Thyroid gland (tissue), 4 donors: Measurements from ENCODE around the gene HAVCR1.

Source experiments
- POLR2A ChIP-seq, 2 donors: fragments of 450-650 bp; IDR thresholded peaks; one replicate each; pipeline ENCODE4 v1.6.1; 2017; ENCODE audit warnings: antibody characterized with exemption in 2 of 2, mild to moderate bottlenecking in 2 of 2, moderate library complexity in 1 of 2
- TF ChIP-seq, protein P1 (sequence below), 6 experiments: fragments of 200-600 bp in 3 of 6; fragments of 450-650 bp in 3 of 6; sonication (generic) in 3 of 6; IDR thresholded peaks; one replicate each; pipeline ENCODE4 v1.5.1; 2016 to 2019; ENCODE audit warnings: antibody characterized with exemption in 6 of 6, mild to moderate bottlenecking in 2 of 6, inconsistent platforms in 1 of 6, moderate library complexity in 1 of 6

DNA sequence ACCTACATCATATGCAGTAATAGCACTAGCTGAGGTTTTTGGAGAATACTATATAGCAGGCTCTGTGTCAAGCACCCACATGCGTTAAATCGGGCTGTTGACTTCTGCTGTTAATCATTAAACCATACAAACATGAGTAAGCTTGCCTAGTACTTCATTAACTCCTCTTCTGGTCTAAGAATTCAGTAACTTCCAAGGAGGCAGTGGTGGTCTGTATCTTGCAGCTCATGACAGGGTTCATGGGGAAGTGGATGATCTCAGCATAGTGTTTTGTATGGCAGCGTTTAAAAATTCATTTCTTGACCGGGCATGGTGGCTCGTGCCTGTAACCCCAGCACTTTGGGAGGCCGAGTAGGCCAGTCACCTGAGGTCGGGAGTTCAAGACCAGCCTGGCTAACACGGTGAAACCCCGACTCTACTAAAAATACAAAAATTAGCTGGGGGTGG is at the start of gene HAVCR1:
- TF ChIP-seq, protein P1, sequence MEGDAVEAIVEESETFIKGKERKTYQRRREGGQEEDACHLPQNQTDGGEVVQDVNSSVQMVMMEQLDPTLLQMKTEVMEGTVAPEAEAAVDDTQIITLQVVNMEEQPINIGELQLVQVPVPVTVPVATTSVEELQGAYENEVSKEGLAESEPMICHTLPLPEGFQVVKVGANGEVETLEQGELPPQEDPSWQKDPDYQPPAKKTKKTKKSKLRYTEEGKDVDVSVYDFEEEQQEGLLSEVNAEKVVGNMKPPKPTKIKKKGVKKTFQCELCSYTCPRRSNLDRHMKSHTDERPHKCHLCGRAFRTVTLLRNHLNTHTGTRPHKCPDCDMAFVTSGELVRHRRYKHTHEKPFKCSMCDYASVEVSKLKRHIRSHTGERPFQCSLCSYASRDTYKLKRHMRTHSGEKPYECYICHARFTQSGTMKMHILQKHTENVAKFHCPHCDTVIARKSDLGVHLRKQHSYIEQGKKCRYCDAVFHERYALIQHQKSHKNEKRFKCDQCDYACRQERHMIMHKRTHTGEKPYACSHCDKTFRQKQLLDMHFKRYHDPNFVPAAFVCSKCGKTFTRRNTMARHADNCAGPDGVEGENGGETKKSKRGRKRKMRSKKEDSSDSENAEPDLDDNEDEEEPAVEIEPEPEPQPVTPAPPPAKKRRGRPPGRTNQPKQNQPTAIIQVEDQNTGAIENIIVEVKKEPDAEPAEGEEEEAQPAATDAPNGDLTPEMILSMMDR (IDR thresholded peaks at IDR 0.05), result no peak
- no peak for TF ChIP-seq POLR2A (IDR thresholded peaks at IDR 0.05)
